ENCODE measurements around the gene CPAMD8. TPM values are rescaled to one million over a fixed set of nuclear protein-coding genes. Genes with fewer than 3 reads are reported as not detected.

CPAMD8 gene
- total and polyA plus RNA-seq, 10 of the 15 experiments (the other 5 are each of a cell fraction or from before 2014, with no cell fraction given) = 0.12 to 0.97 (median 0.25) TPM; not detected in 3

DNA sequence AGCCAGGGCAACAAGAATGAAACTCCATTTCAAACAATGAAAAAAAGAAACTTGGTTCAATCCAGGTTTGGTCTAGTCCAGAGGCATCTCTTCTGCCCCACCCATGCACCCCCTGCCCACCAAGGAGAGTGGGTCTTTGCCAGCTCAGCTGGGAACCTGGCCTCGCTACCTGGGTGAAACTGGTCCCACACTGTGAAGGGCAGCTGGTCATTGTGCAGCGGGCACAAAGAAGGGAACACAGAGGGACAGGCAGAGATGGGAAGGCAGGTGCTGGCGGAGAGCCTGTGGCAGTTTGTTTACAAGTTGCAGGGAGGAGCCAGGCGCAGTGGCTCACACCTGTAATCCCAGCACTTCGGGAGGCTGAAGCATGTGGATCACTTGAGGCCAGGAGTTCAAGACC lies 50.2 kb downstream of the CPAMD8 start:
- no peak for ATAC-seq
- no peak overlapping the region for H3K27ac ChIP-seq (ENCODE audit: control insufficient read depth, insufficient read depth)
- no peaks in the 10 kb centered on the region for H3K9me3 ChIP-seq (replicated peaks; ENCODE audit: control insufficient read depth, insufficient read depth, low read length)
- H4K20me1 ChIP-seq (ENCODE audit: control insufficient read depth, insufficient read depth) = no peaks in the 10 kb centered on the region
- no peak for FAIRE-seq
- ChIA-PET SMC1A (ENCODE audit: uncharacterized antibody, unreplicated experiment) (no interaction called here), CTCF (no interaction called here), RAD21 (ENCODE audit: unreplicated experiment) (no interaction called here), POLR2A (no interaction called here)
- H3K4me3 ChIP-seq = no peak overlapping the region
- no peaks in the 10 kb centered on the region for H3K36me3 ChIP-seq (ENCODE audit: control insufficient read depth in 2 of 2, insufficient read depth in 2 of 2, low read length in 1 of 2)
- BruUV-seq (replicated peaks) = no TSS peak
- 26% methylated on average over 5 of the region's 5 CpGs for WGBS (ENCODE audit: insufficient coverage, insufficient replicate concordance, low lambda C conversion rate, missing lambda C conversion rate)
- no peaks in the 10 kb centered on the region for H3K79me2 ChIP-seq (ENCODE audit: control insufficient read depth, insufficient read depth, low read length)
- in situ Hi-C loops (cut with MboI) = no loop called here
- intact Hi-C loops (cut with micrococcal nuclease; ENCODE audit: unreplicated experiment) = no loop called here
- TF ChIP-seq, protein P1, sequence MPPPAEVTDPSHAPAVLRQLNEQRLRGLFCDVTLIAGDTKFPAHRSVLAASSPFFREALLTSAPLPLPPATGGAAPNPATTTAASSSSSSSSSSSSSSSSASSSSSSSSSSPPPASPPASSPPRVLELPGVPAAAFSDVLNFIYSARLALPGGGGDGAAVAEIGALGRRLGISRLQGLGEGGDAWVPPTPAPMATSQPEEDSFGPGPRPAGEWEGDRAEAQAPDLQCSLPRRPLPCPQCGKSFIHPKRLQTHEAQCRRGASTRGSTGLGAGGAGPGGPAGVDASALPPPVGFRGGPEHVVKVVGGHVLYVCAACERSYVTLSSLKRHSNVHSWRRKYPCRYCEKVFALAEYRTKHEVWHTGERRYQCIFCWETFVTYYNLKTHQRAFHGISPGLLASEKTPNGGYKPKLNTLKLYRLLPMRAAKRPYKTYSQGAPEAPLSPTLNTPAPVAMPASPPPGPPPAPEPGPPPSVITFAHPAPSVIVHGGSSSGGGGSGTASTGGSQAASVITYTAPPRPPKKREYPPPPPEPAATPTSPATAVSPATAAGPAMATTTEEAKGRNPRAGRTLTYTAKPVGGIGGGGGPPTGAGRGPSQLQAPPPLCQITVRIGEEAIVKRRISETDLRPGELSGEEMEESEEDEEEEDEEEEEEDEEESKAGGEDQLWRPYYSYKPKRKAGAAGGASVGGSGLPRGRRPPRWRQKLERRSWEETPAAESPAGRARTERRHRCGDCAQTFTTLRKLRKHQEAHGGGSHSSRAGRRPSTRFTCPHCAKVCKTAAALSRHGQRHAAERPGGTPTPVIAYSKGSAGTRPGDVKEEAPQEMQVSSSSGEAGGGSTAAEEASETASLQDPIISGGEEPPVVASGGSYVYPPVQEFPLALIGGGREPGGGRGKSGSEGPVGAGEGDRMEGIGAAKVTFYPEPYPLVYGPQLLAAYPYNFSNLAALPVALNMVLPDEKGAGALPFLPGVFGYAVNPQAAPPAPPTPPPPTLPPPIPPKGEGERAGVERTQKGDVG (CRISPR knock-in tag; IDR thresholded peaks at IDR 0.05) = no peak
- TF ChIP-seq LARP7 (IDR thresholded peaks at IDR 0.05) (no peak), TCF7 (IDR thresholded peaks at IDR 0.05; ENCODE audit: borderline replicate concordance) (no peak), SMAD5 (IDR thresholded peaks at IDR 0.05; ENCODE audit: low read depth) (no peak), MAX (IDR thresholded peaks at IDR 0.05; ENCODE audit: low read depth, low read length) (no peak), MTA2 (IDR thresholded peaks at IDR 0.05; ENCODE audit: low read depth) (no peak), HSF1 (IDR thresholded peaks at IDR 0.05; ENCODE audit: low read depth, low read length) (no peak), YBX1 (IDR thresholded peaks at IDR 0.05) (no peak)
- TF ChIP-seq, protein P2, sequence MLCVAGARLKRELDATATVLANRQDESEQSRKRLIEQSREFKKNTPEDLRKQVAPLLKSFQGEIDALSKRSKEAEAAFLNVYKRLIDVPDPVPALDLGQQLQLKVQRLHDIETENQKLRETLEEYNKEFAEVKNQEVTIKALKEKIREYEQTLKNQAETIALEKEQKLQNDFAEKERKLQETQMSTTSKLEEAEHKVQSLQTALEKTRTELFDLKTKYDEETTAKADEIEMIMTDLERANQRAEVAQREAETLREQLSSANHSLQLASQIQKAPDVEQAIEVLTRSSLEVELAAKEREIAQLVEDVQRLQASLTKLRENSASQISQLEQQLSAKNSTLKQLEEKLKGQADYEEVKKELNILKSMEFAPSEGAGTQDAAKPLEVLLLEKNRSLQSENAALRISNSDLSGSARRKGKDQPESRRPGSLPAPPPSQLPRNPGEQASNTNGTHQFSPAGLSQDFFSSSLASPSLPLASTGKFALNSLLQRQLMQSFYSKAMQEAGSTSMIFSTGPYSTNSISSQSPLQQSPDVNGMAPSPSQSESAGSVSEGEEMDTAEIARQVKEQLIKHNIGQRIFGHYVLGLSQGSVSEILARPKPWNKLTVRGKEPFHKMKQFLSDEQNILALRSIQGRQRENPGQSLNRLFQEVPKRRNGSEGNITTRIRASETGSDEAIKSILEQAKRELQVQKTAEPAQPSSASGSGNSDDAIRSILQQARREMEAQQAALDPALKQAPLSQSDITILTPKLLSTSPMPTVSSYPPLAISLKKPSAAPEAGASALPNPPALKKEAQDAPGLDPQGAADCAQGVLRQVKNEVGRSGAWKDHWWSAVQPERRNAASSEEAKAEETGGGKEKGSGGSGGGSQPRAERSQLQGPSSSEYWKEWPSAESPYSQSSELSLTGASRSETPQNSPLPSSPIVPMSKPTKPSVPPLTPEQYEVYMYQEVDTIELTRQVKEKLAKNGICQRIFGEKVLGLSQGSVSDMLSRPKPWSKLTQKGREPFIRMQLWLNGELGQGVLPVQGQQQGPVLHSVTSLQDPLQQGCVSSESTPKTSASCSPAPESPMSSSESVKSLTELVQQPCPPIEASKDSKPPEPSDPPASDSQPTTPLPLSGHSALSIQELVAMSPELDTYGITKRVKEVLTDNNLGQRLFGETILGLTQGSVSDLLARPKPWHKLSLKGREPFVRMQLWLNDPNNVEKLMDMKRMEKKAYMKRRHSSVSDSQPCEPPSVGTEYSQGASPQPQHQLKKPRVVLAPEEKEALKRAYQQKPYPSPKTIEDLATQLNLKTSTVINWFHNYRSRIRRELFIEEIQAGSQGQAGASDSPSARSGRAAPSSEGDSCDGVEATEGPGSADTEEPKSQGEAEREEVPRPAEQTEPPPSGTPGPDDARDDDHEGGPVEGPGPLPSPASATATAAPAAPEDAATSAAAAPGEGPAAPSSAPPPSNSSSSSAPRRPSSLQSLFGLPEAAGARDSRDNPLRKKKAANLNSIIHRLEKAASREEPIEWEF (IDR thresholded peaks at IDR 0.05; ENCODE audit: insufficient replicate concordance, low read depth, low read length) = no peak
- H3K4me1 ChIP-seq (ENCODE audit: control insufficient read depth, insufficient read depth, low read length) = no peaks in the 10 kb centered on the region
- H3K9ac ChIP-seq (ENCODE audit: control insufficient read depth, insufficient read depth, low read length) = no peak overlapping the region
- no peaks in the 10 kb centered on the region for H3K27me3 ChIP-seq (replicated peaks in 1 of 2; ENCODE audit: control insufficient read depth in 2 of 2, insufficient read depth in 2 of 2, low read length in 1 of 2)
- H3K4me2 ChIP-seq (ENCODE audit: control insufficient read depth, insufficient read depth) = no peak overlapping the region
- H2AFZ ChIP-seq (ENCODE audit: control insufficient read depth, low read depth, low read length) = no peak overlapping the region
- DNase-seq (ENCODE audit: low read depth, low spot score) = no peak

Data from GM12878 (cell line).